IMR-90 (cell line): ENCODE results near the gene GPATCH8. TPM values are rescaled to one million over a fixed set of nuclear protein-coding genes. Genes with fewer than 3 reads are reported as not detected.

Experiments
- ATAC-seq: fragments of 200-7000 bp; cut with Tn5 transposase; 2 replicates; pipeline ENCODE4 v1.9.1; 2020; ENCODE audit warnings: low read depth, mild to moderate bottlenecking, moderate library complexity
- BruUV-seq: library from RNA; stranded (reverse); fragments of 400-500 nt; replicated peaks from 2 replicates; lab custom pipeline; 2021; lab: Mats Ljungman, UMichigan
- CTCF ChIA-PET: fragments of 300-600 bp; formaldehyde crosslinking; extraction: SDS; loops from one replicate; lab custom pipeline; 2021; ENCODE audit warnings: antibody characterized with exemption; lab: Yijun Ruan, JAX
- POLR2A ChIA-PET: fragments of 300-600 bp; sonication (Branson Sonifier 250); formaldehyde crosslinking; loops from one replicate; lab custom pipeline; 2022; ENCODE audit warnings: antibody characterized with exemption; ENCODE audit not compliant: unreplicated experiment; lab: Charles Lee
- DNase-seq: peaks from one replicate; pipeline ENCODE4 v3.0.0; 2013
- H2AFZ ChIP-seq: replicated peaks from 2 replicates; pipeline ENCODE3; 2013; ENCODE audit warnings: low read length, mild to moderate bottlenecking; ENCODE audit not compliant: poor library complexity
- H2AK5ac ChIP-seq: 2 replicates; pipeline ENCODE4 v1.6.1; 2013; ENCODE audit warnings: low read depth, low read length, inconsistent platforms
- H2AK9ac ChIP-seq: replicated peaks from 2 replicates; pipeline ENCODE3; 2013; ENCODE audit warnings: mild to moderate bottlenecking, low read depth, low read length, moderate library complexity; ENCODE audit not compliant: poor library complexity
- H2BK120ac ChIP-seq: 2 replicates; pipeline ENCODE4 v1.6.1; 2013; ENCODE audit warnings: low read depth, low read length, inconsistent platforms
- H2BK15ac ChIP-seq: 3 replicates; pipeline ENCODE4 v1.6.1; 2013; ENCODE audit warnings: low read depth, low read length, inconsistent platforms
- H2BK20ac ChIP-seq: 2 replicates; pipeline ENCODE4 v1.6.1; 2013; ENCODE audit warnings: low read depth, mild to moderate bottlenecking, inconsistent platforms, low read length, moderate library complexity
- H2BK5ac ChIP-seq: 2 replicates; pipeline ENCODE4 v1.6.1; 2013; ENCODE audit warnings: mild to moderate bottlenecking, low read depth, low read length, inconsistent platforms; ENCODE audit not compliant: poor library complexity, severe bottlenecking
- H3K14ac ChIP-seq: replicated peaks from 2 replicates; pipeline ENCODE4 v1.6.1; 2013; ENCODE audit warnings: low read depth, low read length, inconsistent platforms
- H3K18ac ChIP-seq: 2 replicates; pipeline ENCODE4 v1.6.1; 2013; ENCODE audit warnings: low read depth, low read length, control low read depth
- H3K23ac ChIP-seq: 2 replicates; pipeline ENCODE4 v1.6.1; 2013; ENCODE audit warnings: low read depth, low read length, inconsistent platforms
- H3K27ac ChIP-seq: 2 replicates; pipeline ENCODE4 v1.5.1; 2013; ENCODE audit warnings: mild to moderate bottlenecking, control low read depth, low read length; ENCODE audit not compliant: insufficient read depth
- H3K27me3 ChIP-seq: 2 replicates; pipeline ENCODE4 v1.6.1; 2013; ENCODE audit warnings: low read length; ENCODE audit not compliant: control insufficient read depth, insufficient read depth
- H3K36me3 ChIP-seq: 2 replicates; pipeline ENCODE4 v1.6.1; 2013; ENCODE audit warnings: low read length, mixed read lengths; ENCODE audit not compliant: control insufficient read depth, insufficient read depth
- H3K4ac ChIP-seq: 2 replicates; pipeline ENCODE4 v1.6.1; 2013; ENCODE audit warnings: low read depth, low read length, inconsistent platforms
- H3K4me1 ChIP-seq: 2 replicates; pipeline ENCODE4 v1.6.1; 2013; ENCODE audit warnings: low read length, mixed read lengths; ENCODE audit not compliant: control insufficient read depth, insufficient read depth
- H3K4me2 ChIP-seq: 2 replicates; pipeline ENCODE4 v1.6.1; 2013; ENCODE audit warnings: low read depth, mild to moderate bottlenecking, control low read depth, low read length, moderate library complexity
- H3K4me3 ChIP-seq: 2 replicates; pipeline ENCODE4 v1.5.1; 2013; ENCODE audit warnings: low read depth, mild to moderate bottlenecking, control low read depth, low read length, moderate library complexity; ENCODE audit not compliant: insufficient read depth
- H3K56ac ChIP-seq: 2 replicates; pipeline ENCODE4 v1.6.1; 2013; ENCODE audit warnings: low read length, inconsistent platforms; ENCODE audit not compliant: insufficient read depth; ENCODE audit errors: extremely low read depth
- H3K79me1 ChIP-seq, 2 experiments: 2 replicates each; pipeline ENCODE4 v1.6.1; 2013; ENCODE audit warnings: low read length in 2 of 2, inconsistent platforms in 1 of 2, low read depth in 1 of 2
- H3K9ac ChIP-seq: 2 replicates; pipeline ENCODE4 v1.6.1; 2013; ENCODE audit warnings: low read depth, low read length, control low read depth
- H3K9me1 ChIP-seq: 2 replicates; pipeline ENCODE4 v1.6.1; 2013; ENCODE audit warnings: low read length, inconsistent platforms; ENCODE audit not compliant: insufficient read depth
- H3K9me3 ChIP-seq: 2 replicates; pipeline ENCODE4 v1.6.1; 2013; ENCODE audit warnings: low read length; ENCODE audit not compliant: control insufficient read depth, insufficient read depth
- H4K20me1 ChIP-seq: 2 replicates; pipeline ENCODE4 v1.6.1; 2013; ENCODE audit warnings: low read length, inconsistent platforms; ENCODE audit not compliant: insufficient read depth
- H4K5ac ChIP-seq: 2 replicates; pipeline ENCODE4 v1.6.1; 2013; ENCODE audit warnings: mild to moderate bottlenecking, low read depth, low read length, control low read depth
- H4K8ac ChIP-seq, 2 experiments: 2 replicates each; pipeline ENCODE4 v1.6.1; 2013; ENCODE audit warnings: low read depth in 2 of 2, low read length in 2 of 2, control low read depth in 1 of 2, inconsistent platforms in 1 of 2
- H4K91ac ChIP-seq: 2 replicates; pipeline ENCODE4 v1.6.1; 2013; ENCODE audit warnings: low read depth, low read length, inconsistent platforms; ENCODE audit not compliant: insufficient read depth
- CEBPB ChIP-seq: IDR thresholded peaks from 2 replicates; pipeline ENCODE4 v1.6.1; 2012; ENCODE audit warnings: low read depth, low read length, improper control_type of control experiment
- MAFK ChIP-seq: IDR thresholded peaks from 2 replicates; pipeline ENCODE4 v1.6.1; 2012; ENCODE audit warnings: low read depth, low read length, improper control_type of control experiment
- MXI1 ChIP-seq: IDR thresholded peaks from 2 replicates; pipeline ENCODE4 v1.6.1; 2012; ENCODE audit warnings: low read depth, mild to moderate bottlenecking, low read length, moderate library complexity, borderline replicate concordance
- NFE2L2 ChIP-seq: fragments of 150-350 bp; IDR thresholded peaks from 2 replicates; pipeline ENCODE4 v1.6.1; 2016; ENCODE audit warnings: low read depth, mild to moderate bottlenecking, low read length
- POLR2A ChIP-seq: IDR thresholded peaks from 2 replicates; pipeline ENCODE4 v1.6.1; 2012; ENCODE audit warnings: mild to moderate bottlenecking, low read depth, low read length
- RAD21 ChIP-seq: IDR thresholded peaks from 2 replicates; pipeline ENCODE4 v1.6.1; 2012; ENCODE audit warnings: low read length, improper control_type of control experiment
- SMC3 ChIP-seq: fragments of 150-350 bp; IDR thresholded peaks from 2 replicates; pipeline ENCODE4 v1.6.1; 2016; ENCODE audit warnings: low read depth, mild to moderate bottlenecking, antibody characterized with exemption, low read length, moderate library complexity
- WGBS, 2 experiments: methylation state at CpG; one replicate each; pipeline versions ENCODE4 v1.1.5 to v1.1.7; 2013; ENCODE audit warnings: missing lambda C conversion rate in 2 of 2; ENCODE audit not compliant: insufficient read length in 1 of 2; ENCODE audit errors: extremely low coverage in 2 of 2; 5-methylcytosine and 5-hydroxymethylcytosine counted together
- dilution Hi-C: fragments of 300-500 bp; cut with HindIII; formaldehyde crosslinking; loops from one replicate; pipeline ENCODE4 v1.14.3; 2018; ENCODE audit warnings: low sequenced_read_pairs; ENCODE audit not compliant: unreplicated experiment
- in situ Hi-C: fragments of 300-500 bp; cut with MboI; formaldehyde crosslinking; loops from 3 replicates; pipeline ENCODE4 v1.14.3; 2019; ENCODE audit warnings: low sequenced_read_pairs, inconsistent platforms, mixed read lengths
- intact Hi-C: fragments of 100-400 bp; cut with micrococcal nuclease; formaldehyde crosslinking; loops from 2 replicates; pipeline ENCODE4 v1.10.0; 2022
- polyA plus RNA-seq, 3 experiments: library from polyadenylated mRNA; depleted of rRNA; stranded (reverse); fragments of >200 nt; gene quantifications; 2 replicates each; pipeline ENCODE4 v1.2.3, GENCODE V29; 2012; ENCODE audit warnings: low replicate concordance in 1 of 3
- total RNA-seq: library from RNA; depleted of rRNA; stranded (reverse); fragments of >200 nt; gene quantifications from 2 replicates; pipeline ENCODE4 v1.2.3, GENCODE V29; 2012
- TF ChIP-seq, protein P1 (sequence below): fragments of 150-350 bp; IDR thresholded peaks from 2 replicates; pipeline ENCODE4 v1.6.1; 2017; ENCODE audit warnings: mild to moderate bottlenecking, antibody characterized with exemption, low read length, low read depth
- TF ChIP-seq, protein P2 (sequence below): fragments of 150-350 bp; IDR thresholded peaks from 2 replicates; pipeline ENCODE4 v1.6.1; 2016; ENCODE audit warnings: low read depth, mild to moderate bottlenecking, low read length, moderate library complexity, borderline replicate concordance
- TF ChIP-seq, protein P3 (sequence below): conservative IDR thresholded peaks from 2 replicates; pipeline ENCODE4 v1.5.1; 2012; ENCODE audit warnings: mild to moderate bottlenecking, low read depth, low read length, improper control_type of control experiment

The GPATCH8 gene
- total and polyA plus RNA-seq, 2 of the 4 experiments (the other 2 are of a cell fraction), result 8.8 to 13.2 TPM

DNA sequence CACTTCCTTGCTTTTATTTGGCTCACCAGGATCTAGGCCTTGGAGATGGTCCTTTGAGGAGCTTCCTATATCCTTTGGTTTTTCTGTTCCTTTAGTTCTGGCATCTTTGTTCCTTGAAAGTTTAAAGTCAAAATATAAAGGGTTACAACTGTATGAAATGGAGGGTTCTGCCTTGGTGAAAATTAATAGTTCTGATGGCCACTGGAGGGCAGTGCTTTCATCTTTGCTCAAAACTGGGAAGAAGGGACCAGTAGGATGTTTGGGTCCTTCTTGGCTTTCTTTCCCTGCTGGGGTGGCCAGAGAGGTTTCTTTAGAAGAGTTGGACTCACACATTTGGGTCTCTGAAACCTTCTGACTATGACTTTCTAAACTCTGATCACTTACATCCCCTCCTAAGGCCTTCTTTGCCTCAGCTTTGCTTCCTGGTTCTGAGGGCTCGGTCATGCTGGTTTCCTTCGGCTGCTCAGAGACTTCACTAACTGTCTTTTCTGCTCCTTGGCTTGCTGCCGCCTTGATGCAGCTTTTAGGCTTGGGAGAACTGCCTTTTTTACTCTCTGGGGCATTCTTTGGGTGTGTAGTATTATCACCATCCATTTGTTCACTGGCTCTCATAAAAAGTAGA, 102.9 kb downstream of the GPATCH8 start:
- H3K4me1 ChIP-seq, result no peaks in the 10 kb centered on the region
- no peaks in the 10 kb centered on the region for H3K9me3 ChIP-seq
- H3K4me2 ChIP-seq, result no peak overlapping the region
- no peak overlapping the region for H2BK5ac ChIP-seq
- no peak overlapping the region for H2BK20ac ChIP-seq
- H3K56ac ChIP-seq, result no peak overlapping the region
- peaks cover 3% of the 10 kb centered on the region for H4K20me1 ChIP-seq
- ChIA-PET CTCF (interaction anchor here (1.0 to 1.3 kb wide), 2 partner anchors 120 to 123 kb away, joined by 3 to 4 read pairs; no protein-coding TSS in a partner anchor), POLR2A (no interaction called here)
- peaks cover 8% of the 10 kb centered on the region for H3K9me1 ChIP-seq
- no peak overlapping the region for H3K4ac ChIP-seq
- H2AK9ac ChIP-seq, result no peak overlapping the region
- no peak overlapping the region for H2AFZ ChIP-seq
- H3K79me1 ChIP-seq, result peaks cover 3 to 28% of the 10 kb centered on the region in 2 experiments; a peak in 3 of 4 replicates
- H2BK15ac ChIP-seq, result no peak overlapping the region
- dilution Hi-C loops, result no loop called here
- H2BK120ac ChIP-seq, result no peak overlapping the region
- ATAC-seq (peak; percentile 89), DNase-seq (peak; percentile 41)
- H3K4me3 ChIP-seq, result no peak overlapping the region
- in situ Hi-C loops, result loop anchor here (5.0 to 10.0 kb wide), 2 partner anchors 107 to 244 kb away; no protein-coding TSS in a partner anchor
- H4K91ac ChIP-seq, result no peak overlapping the region
- BruUV-seq, result no TSS peak
- H3K14ac ChIP-seq, result no peak overlapping the region
- H3K18ac ChIP-seq, result no peak overlapping the region
- H3K27ac ChIP-seq, result no peak overlapping the region
- no peaks in the 10 kb centered on the region for H3K27me3 ChIP-seq
- TF ChIP-seq, protein P1, sequence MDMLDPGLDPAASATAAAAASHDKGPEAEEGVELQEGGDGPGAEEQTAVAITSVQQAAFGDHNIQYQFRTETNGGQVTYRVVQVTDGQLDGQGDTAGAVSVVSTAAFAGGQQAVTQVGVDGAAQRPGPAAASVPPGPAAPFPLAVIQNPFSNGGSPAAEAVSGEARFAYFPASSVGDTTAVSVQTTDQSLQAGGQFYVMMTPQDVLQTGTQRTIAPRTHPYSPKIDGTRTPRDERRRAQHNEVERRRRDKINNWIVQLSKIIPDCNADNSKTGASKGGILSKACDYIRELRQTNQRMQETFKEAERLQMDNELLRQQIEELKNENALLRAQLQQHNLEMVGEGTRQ, result no peak
- TF ChIP-seq, protein P2, sequence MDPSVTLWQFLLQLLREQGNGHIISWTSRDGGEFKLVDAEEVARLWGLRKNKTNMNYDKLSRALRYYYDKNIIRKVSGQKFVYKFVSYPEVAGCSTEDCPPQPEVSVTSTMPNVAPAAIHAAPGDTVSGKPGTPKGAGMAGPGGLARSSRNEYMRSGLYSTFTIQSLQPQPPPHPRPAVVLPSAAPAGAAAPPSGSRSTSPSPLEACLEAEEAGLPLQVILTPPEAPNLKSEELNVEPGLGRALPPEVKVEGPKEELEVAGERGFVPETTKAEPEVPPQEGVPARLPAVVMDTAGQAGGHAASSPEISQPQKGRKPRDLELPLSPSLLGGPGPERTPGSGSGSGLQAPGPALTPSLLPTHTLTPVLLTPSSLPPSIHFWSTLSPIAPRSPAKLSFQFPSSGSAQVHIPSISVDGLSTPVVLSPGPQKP, result no peak
- TF ChIP-seq MXI1, result no peak
- TF ChIP-seq CEBPB, result no peak
- no peak for TF ChIP-seq NFE2L2
- TF ChIP-seq MAFK, result no peak
- peak; percentile 65 for TF ChIP-seq RAD21
- TF ChIP-seq POLR2A, result no peak
- TF ChIP-seq, protein P3, sequence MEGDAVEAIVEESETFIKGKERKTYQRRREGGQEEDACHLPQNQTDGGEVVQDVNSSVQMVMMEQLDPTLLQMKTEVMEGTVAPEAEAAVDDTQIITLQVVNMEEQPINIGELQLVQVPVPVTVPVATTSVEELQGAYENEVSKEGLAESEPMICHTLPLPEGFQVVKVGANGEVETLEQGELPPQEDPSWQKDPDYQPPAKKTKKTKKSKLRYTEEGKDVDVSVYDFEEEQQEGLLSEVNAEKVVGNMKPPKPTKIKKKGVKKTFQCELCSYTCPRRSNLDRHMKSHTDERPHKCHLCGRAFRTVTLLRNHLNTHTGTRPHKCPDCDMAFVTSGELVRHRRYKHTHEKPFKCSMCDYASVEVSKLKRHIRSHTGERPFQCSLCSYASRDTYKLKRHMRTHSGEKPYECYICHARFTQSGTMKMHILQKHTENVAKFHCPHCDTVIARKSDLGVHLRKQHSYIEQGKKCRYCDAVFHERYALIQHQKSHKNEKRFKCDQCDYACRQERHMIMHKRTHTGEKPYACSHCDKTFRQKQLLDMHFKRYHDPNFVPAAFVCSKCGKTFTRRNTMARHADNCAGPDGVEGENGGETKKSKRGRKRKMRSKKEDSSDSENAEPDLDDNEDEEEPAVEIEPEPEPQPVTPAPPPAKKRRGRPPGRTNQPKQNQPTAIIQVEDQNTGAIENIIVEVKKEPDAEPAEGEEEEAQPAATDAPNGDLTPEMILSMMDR, result peak; percentile 66
- peak; percentile 77 for TF ChIP-seq SMC3
- WGBS, 2 experiments, result no CpG with 5 or more reads among the region's 3 CpGs
- intact Hi-C loops, result loop anchor here (1.0 to 2.0 kb wide), 3 partner anchors 102 to 236 kb away; no protein-coding TSS in a partner anchor
- no peak overlapping the region for H4K5ac ChIP-seq
- H3K23ac ChIP-seq, result no peak overlapping the region
- no peak overlapping the region for H3K9ac ChIP-seq
- H3K36me3 ChIP-seq, result peaks cover 55% of the 10 kb centered on the region
- H2AK5ac ChIP-seq, result no peak overlapping the region
- H4K8ac ChIP-seq, result no peak overlapping the region
